ENCODE data around the gene HOXC6. TPM values are rescaled to one million over a fixed set of nuclear protein-coding genes. Genes with fewer than 3 reads are reported as not detected.

HOXC6 gene
- total and polyA plus RNA-seq, 9 of the 15 experiments (the other 6 are each of a cell fraction or from before 2014, with no cell fraction given): 0.06 to 4.0 (median 1.4) TPM

DNA sequence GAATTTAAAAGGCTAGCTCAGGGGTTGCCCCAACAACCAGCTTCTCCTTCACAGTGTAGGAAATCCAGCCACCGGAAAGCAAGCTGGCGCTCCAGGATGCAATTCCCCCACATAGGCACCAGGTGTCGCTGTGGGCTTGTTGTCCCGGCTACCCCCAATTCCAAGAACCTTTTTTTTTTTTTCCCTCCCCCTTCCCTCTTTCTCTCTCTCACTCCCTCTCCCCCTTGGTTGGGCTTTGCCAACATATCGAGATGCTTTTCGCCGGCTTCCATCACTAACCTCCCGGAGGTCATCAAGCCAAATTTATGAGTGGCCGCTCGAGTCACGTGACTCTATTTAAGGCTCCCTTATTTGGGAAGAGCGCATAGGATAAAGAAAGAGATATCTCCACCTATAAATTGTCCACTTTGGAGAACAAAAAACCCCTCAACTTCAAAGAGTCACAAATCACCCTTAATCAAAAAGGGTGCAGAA, 4.4 kb downstream of the HOXC6 start, which contains the start of gene HOXC5 (continued):
- TF ChIP-seq, protein P1, sequence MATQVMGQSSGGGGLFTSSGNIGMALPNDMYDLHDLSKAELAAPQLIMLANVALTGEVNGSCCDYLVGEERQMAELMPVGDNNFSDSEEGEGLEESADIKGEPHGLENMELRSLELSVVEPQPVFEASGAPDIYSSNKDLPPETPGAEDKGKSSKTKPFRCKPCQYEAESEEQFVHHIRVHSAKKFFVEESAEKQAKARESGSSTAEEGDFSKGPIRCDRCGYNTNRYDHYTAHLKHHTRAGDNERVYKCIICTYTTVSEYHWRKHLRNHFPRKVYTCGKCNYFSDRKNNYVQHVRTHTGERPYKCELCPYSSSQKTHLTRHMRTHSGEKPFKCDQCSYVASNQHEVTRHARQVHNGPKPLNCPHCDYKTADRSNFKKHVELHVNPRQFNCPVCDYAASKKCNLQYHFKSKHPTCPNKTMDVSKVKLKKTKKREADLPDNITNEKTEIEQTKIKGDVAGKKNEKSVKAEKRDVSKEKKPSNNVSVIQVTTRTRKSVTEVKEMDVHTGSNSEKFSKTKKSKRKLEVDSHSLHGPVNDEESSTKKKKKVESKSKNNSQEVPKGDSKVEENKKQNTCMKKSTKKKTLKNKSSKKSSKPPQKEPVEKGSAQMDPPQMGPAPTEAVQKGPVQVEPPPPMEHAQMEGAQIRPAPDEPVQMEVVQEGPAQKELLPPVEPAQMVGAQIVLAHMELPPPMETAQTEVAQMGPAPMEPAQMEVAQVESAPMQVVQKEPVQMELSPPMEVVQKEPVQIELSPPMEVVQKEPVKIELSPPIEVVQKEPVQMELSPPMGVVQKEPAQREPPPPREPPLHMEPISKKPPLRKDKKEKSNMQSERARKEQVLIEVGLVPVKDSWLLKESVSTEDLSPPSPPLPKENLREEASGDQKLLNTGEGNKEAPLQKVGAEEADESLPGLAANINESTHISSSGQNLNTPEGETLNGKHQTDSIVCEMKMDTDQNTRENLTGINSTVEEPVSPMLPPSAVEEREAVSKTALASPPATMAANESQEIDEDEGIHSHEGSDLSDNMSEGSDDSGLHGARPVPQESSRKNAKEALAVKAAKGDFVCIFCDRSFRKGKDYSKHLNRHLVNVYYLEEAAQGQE (IDR thresholded peaks at IDR 0.05; ENCODE audit: borderline replicate concordance): peak; percentile 92
- TF ChIP-seq, protein P1 (CRISPR knock-in tag; IDR thresholded peaks at IDR 0.05; ENCODE audit: low read depth): no peak
- peak; percentile 61; the same call in 1 of the 2 replicates for TF ChIP-seq HLTF (IDR thresholded peaks at IDR 0.05)
- no peak for TF ChIP-seq SMARCC2 (IDR thresholded peaks at IDR 0.05; ENCODE audit: low read depth)
- no peak for TF ChIP-seq CBFB (CRISPR knock-in tag; IDR thresholded peaks at IDR 0.05)
- TF ChIP-seq, protein P2, sequence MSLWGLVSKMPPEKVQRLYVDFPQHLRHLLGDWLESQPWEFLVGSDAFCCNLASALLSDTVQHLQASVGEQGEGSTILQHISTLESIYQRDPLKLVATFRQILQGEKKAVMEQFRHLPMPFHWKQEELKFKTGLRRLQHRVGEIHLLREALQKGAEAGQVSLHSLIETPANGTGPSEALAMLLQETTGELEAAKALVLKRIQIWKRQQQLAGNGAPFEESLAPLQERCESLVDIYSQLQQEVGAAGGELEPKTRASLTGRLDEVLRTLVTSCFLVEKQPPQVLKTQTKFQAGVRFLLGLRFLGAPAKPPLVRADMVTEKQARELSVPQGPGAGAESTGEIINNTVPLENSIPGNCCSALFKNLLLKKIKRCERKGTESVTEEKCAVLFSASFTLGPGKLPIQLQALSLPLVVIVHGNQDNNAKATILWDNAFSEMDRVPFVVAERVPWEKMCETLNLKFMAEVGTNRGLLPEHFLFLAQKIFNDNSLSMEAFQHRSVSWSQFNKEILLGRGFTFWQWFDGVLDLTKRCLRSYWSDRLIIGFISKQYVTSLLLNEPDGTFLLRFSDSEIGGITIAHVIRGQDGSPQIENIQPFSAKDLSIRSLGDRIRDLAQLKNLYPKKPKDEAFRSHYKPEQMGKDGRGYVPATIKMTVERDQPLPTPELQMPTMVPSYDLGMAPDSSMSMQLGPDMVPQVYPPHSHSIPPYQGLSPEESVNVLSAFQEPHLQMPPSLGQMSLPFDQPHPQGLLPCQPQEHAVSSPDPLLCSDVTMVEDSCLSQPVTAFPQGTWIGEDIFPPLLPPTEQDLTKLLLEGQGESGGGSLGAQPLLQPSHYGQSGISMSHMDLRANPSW (CRISPR knock-in tag; IDR thresholded peaks at IDR 0.05): no peak
- no peak for TF ChIP-seq THRAP3 (IDR thresholded peaks at IDR 0.05; ENCODE audit: borderline replicate concordance)
- TF ChIP-seq, protein P3, sequence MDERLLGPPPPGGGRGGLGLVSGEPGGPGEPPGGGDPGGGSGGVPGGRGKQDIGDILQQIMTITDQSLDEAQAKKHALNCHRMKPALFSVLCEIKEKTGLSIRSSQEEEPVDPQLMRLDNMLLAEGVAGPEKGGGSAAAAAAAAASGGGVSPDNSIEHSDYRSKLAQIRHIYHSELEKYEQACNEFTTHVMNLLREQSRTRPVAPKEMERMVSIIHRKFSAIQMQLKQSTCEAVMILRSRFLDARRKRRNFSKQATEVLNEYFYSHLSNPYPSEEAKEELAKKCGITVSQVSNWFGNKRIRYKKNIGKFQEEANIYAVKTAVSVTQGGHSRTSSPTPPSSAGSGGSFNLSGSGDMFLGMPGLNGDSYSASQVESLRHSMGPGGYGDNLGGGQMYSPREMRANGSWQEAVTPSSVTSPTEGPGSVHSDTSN (CRISPR knock-in tag; IDR thresholded peaks at IDR 0.05; ENCODE audit: low read depth): no peak
- TF ChIP-seq, protein P3 (tag; conservative IDR thresholded peaks at IDR 0.05; ENCODE audit: low read depth): peak; percentile 26; the same call in 1 of the 2 replicates
- no peak for TF ChIP-seq PCBP1 (IDR thresholded peaks at IDR 0.05; ENCODE audit: low read depth, low read length, poor library complexity, severe bottlenecking)
- no peak for TF ChIP-seq NFE2L1 (tag; IDR thresholded peaks at IDR 0.05; ENCODE audit: borderline replicate concordance, low read depth)
- TF ChIP-seq ZZZ3 (IDR thresholded peaks at IDR 0.05): no peak
- TF ChIP-seq DNMT1 (IDR thresholded peaks at IDR 0.05): no peak
- no peak for TF ChIP-seq ZNF134 (CRISPR knock-in tag; conservative IDR thresholded peaks at IDR 0.05)
- TF ChIP-seq MYNN (IDR thresholded peaks at IDR 0.05): no peak
- no peak for TF ChIP-seq MYNN (CRISPR knock-in tag; IDR thresholded peaks at IDR 0.05)
